GM12878 (cell line): Measurements from ENCODE around the gene PUS7.

Experiments
- ATF3 ChIP-seq: IDR thresholded peaks from 2 replicates; pipeline ENCODE4 v1.6.1; 2011; ENCODE audit warnings: low read depth, mild to moderate bottlenecking, low read length, moderate library complexity, borderline replicate concordance; ENCODE audit errors: extremely low read depth
- CTCF ChIP-seq, 3 experiments: IDR thresholded peaks in 2 of 3; conservative IDR thresholded peaks in 1 of 3; 2 replicates each; pipeline ENCODE4 v1.5.1; 2011; ENCODE audit warnings: low read depth in 3 of 3, low read length in 3 of 3, mild to moderate bottlenecking in 3 of 3, control low read depth in 2 of 3, moderate library complexity in 2 of 3, inconsistent platforms in 1 of 3, mixed read lengths in 1 of 3; ENCODE audit not compliant: control insufficient read depth in 2 of 3, insufficient read depth in 1 of 3; ENCODE audit errors: extremely low read depth in 1 of 3
- KAT2A ChIP-seq: conservative IDR thresholded peaks from 2 replicates; pipeline ENCODE4 v1.6.1; 2011; ENCODE audit warnings: low read depth, low read length; ENCODE audit not compliant: control insufficient read depth
- NFIC ChIP-seq: IDR thresholded peaks from 2 replicates; pipeline ENCODE4 v1.6.1; 2012; ENCODE audit warnings: low read depth, mild to moderate bottlenecking, inconsistent platforms, low read length, moderate library complexity
- PBX3 ChIP-seq: IDR thresholded peaks from 2 replicates; pipeline ENCODE4 v1.6.1; 2011; ENCODE audit warnings: mild to moderate bottlenecking, low read depth, low read length, moderate library complexity; ENCODE audit not compliant: insufficient replicate concordance
- POLR2A ChIP-seq: IDR thresholded peaks from 2 replicates; pipeline ENCODE4 v1.6.1; 2011; ENCODE audit warnings: low read depth, mild to moderate bottlenecking, low read length
- SIN3A ChIP-seq: IDR thresholded peaks from 2 replicates; pipeline ENCODE4 v1.6.1; 2012; ENCODE audit warnings: low read depth, low read length, improper control_type of control experiment
- SMC3 ChIP-seq: IDR thresholded peaks from 2 replicates; pipeline ENCODE4 v1.6.1; 2011; ENCODE audit warnings: low read length, improper control_type of control experiment, borderline replicate concordance
- SP1 ChIP-seq: IDR thresholded peaks from one replicate; pipeline ENCODE4 v1.6.1; 2011; ENCODE audit warnings: low read depth, low read length
- TCF12 ChIP-seq: IDR thresholded peaks from 2 replicates; pipeline ENCODE4 v1.6.1; 2011; ENCODE audit warnings: low read depth, mild to moderate bottlenecking, low read length
- ZBTB40 ChIP-seq: fragments of 450-650 bp; IDR thresholded peaks from 2 replicates; pipeline ENCODE4 v1.6.1; 2016; ENCODE audit warnings: mild to moderate bottlenecking, moderate library complexity, borderline replicate concordance
- ZNF217 ChIP-seq: fragments of 450-650 bp; IDR thresholded peaks from 2 replicates; pipeline ENCODE4 v1.6.1; 2017; ENCODE audit warnings: antibody characterized with exemption, mild to moderate bottlenecking
- TF ChIP-seq, protein P1 (sequence below): fragments of 450-650 bp; IDR thresholded peaks from 2 replicates; pipeline ENCODE4 v1.6.1; 2017; ENCODE audit warnings: mild to moderate bottlenecking
- TF ChIP-seq, protein P2 (sequence below): fragments of 450-650 bp; IDR thresholded peaks from 2 replicates; pipeline ENCODE4 v1.6.1; 2014; ENCODE audit warnings: mild to moderate bottlenecking

DNA sequence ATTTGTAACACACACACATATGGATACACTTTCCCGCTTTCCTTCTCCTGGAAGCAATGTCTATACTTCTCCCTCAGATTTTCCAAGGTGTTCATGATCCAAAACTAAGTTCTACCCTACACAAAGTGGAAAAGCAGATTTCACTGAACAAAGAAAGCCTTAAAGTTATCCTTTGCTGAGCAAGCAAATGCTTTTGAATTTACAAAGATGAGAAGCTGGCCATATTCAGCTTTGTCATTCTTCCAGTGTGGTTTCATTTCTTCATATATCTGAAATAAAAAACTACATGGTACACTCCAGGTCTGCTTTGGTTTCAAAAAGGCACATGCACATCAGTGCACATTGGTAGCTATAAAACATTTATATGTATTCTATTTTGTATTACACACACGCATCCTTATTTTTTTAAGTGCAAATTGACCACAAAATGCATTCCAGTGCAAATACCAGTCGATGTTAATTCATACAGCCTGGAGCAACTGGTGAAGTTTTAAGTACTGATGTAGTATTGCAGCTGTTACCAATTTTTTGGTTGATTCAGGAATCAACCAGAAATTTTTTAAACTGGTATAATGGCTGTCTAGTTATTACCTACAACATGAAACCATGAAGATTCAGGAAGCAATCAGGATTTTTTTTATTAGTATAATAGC, 67.8 kb downstream of the PUS7 start:
- TF ChIP-seq CTCF (IDR thresholded peaks at IDR 0.05 in 2 of 3, conservative IDR thresholded peaks at IDR 0.05 in 1 of 3; ENCODE audit: control insufficient read depth in 2 of 3, extremely low read depth in 1 of 3, insufficient read depth in 1 of 3, low read depth in 3 of 3, low read length in 3 of 3): no peak
- TF ChIP-seq NFIC: no peak
- TF ChIP-seq ATF3: no peak
- no peak for TF ChIP-seq KAT2A
- TF ChIP-seq, protein P1, sequence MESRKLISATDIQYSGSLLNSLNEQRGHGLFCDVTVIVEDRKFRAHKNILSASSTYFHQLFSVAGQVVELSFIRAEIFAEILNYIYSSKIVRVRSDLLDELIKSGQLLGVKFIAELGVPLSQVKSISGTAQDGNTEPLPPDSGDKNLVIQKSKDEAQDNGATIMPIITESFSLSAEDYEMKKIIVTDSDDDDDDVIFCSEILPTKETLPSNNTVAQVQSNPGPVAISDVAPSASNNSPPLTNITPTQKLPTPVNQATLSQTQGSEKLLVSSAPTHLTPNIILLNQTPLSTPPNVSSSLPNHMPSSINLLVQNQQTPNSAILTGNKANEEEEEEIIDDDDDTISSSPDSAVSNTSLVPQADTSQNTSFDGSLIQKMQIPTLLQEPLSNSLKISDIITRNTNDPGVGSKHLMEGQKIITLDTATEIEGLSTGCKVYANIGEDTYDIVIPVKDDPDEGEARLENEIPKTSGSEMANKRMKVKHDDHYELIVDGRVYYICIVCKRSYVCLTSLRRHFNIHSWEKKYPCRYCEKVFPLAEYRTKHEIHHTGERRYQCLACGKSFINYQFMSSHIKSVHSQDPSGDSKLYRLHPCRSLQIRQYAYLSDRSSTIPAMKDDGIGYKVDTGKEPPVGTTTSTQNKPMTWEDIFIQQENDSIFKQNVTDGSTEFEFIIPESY: no peak
- no peak for TF ChIP-seq SMC3
- TF ChIP-seq PBX3: no peak
- no peak for TF ChIP-seq TCF12
- no peak for TF ChIP-seq ZNF217
- TF ChIP-seq POLR2A: no peak
- TF ChIP-seq SIN3A: no peak
- TF ChIP-seq SP1: no peak
- TF ChIP-seq, protein P2, sequence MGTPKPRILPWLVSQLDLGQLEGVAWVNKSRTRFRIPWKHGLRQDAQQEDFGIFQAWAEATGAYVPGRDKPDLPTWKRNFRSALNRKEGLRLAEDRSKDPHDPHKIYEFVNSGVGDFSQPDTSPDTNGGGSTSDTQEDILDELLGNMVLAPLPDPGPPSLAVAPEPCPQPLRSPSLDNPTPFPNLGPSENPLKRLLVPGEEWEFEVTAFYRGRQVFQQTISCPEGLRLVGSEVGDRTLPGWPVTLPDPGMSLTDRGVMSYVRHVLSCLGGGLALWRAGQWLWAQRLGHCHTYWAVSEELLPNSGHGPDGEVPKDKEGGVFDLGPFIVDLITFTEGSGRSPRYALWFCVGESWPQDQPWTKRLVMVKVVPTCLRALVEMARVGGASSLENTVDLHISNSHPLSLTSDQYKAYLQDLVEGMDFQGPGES: no peak
- no peak for TF ChIP-seq ZBTB40
